ENCODE results near the gene CFAP299. TPM values are rescaled to one million over a fixed set of nuclear protein-coding genes. Genes with fewer than 3 reads are reported as not detected.

CFAP299 gene
- total RNA-seq, 1 experiment from 2014 or later, result not detected

GRCh38 chr4:80417019-80417418 is 81.5 kb downstream of the CFAP299 start:
- TF ChIP-seq FOSL1 (IDR thresholded peaks at IDR 0.05; ENCODE audit: low read depth) (no peak), CEBPB (IDR thresholded peaks at IDR 0.05; ENCODE audit: low read depth) (no peak)
- Histone ChIP-seq H3K36me3 (ENCODE audit: control insufficient read depth in 1 of 2, insufficient read depth in 2 of 2, low read length in 2 of 2) (no peaks in the 10 kb centered on the region), H2AFZ (ENCODE audit: low read depth, low read length, poor library complexity, severe bottlenecking) (no peak overlapping the region), H3K4me3 (replicated peaks in 1 of 2; ENCODE audit: low read depth in 1 of 2, low read length in 2 of 2) (no peak overlapping the region), H3K27ac (ENCODE audit: low read depth, low read length) (no peak overlapping the region), H3K27me3 (ENCODE audit: insufficient read depth, low read length) (peaks cover 24% of the 10 kb centered on the region), H3K4me2 (ENCODE audit: low read length) (no peak overlapping the region), H3K9ac (ENCODE audit: low read length) (no peak overlapping the region), H4K20me1 (ENCODE audit: insufficient read depth) (no peaks in the 10 kb centered on the region), H3K9me3 (ENCODE audit: control insufficient read depth in 1 of 2, insufficient read depth in 1 of 2, low read depth in 1 of 2, low read length in 2 of 2) (no peaks in the 10 kb centered on the region), H3K9me2 (ENCODE audit: insufficient read depth) (no peaks in the 10 kb centered on the region), H3K79me2 (ENCODE audit: insufficient read depth, low read length) (no peaks in the 10 kb centered on the region), H3K4me1 (ENCODE audit: control insufficient read depth in 1 of 2, insufficient read depth in 2 of 2, low read length in 2 of 2) (no peaks in the 10 kb centered on the region)
- RAD21 ChIA-PET (ENCODE audit: low non-redundant PET in 1 of 2, low total read pairs in 2 of 2, uncharacterized antibody in 2 of 2, unreplicated experiment in 2 of 2), result no interaction called here
- DNase-seq (ENCODE audit: low read depth, low spot score) (no peak), ATAC-seq (no peak)
- BruUV-seq (replicated peaks), result no TSS peak
- intact Hi-C loops (cut with micrococcal nuclease), result no loop called here
- POLR2A ChIA-PET, result no interaction called here
- CTCF ChIA-PET, result no interaction called here

GRCh38 chr4:80419946-80420345 is 84.4 kb downstream of the CFAP299 start:
- H3K9me3 ChIP-seq (ENCODE audit: control insufficient read depth in 1 of 2, insufficient read depth in 1 of 2, low read depth in 1 of 2, low read length in 2 of 2), result no peaks in the 10 kb centered on the region
- no peak overlapping the region for H3K4me3 ChIP-seq (replicated peaks in 1 of 2; ENCODE audit: low read depth in 1 of 2, low read length in 2 of 2)
- H3K27me3 ChIP-seq (ENCODE audit: insufficient read depth, low read length), result peaks cover 12% of the 10 kb centered on the region; the same call in 1 of the 2 replicates
- H3K36me3 ChIP-seq (ENCODE audit: control insufficient read depth in 1 of 2, insufficient read depth in 2 of 2, low read length in 2 of 2), result no peaks in the 10 kb centered on the region
- intact Hi-C loops (cut with micrococcal nuclease), result no loop called here
- ATAC-seq (no peak), DNase-seq (ENCODE audit: low read depth, low spot score) (no peak)
- H4K20me1 ChIP-seq (ENCODE audit: insufficient read depth), result no peaks in the 10 kb centered on the region
- H3K9ac ChIP-seq (ENCODE audit: low read length), result no peak overlapping the region
- BruUV-seq (replicated peaks), result no TSS peak
- ChIA-PET CTCF (no interaction called here), POLR2A (no interaction called here), RAD21 (ENCODE audit: low non-redundant PET in 1 of 2, low total read pairs in 2 of 2, uncharacterized antibody in 2 of 2, unreplicated experiment in 2 of 2) (no interaction called here)
- H3K27ac ChIP-seq (ENCODE audit: low read depth, low read length), result no peak overlapping the region
- no peaks in the 10 kb centered on the region for H3K4me1 ChIP-seq (ENCODE audit: control insufficient read depth in 1 of 2, insufficient read depth in 2 of 2, low read length in 2 of 2)
- H3K79me2 ChIP-seq (ENCODE audit: insufficient read depth, low read length), result no peaks in the 10 kb centered on the region
- no peaks in the 10 kb centered on the region for H3K9me2 ChIP-seq (ENCODE audit: insufficient read depth)
- no peak overlapping the region for H2AFZ ChIP-seq (ENCODE audit: low read depth, low read length, poor library complexity, severe bottlenecking)
- no peak overlapping the region for H3K4me2 ChIP-seq (ENCODE audit: low read length)
- TF ChIP-seq FOSL1 (IDR thresholded peaks at IDR 0.05; ENCODE audit: low read depth) (no peak), YY1 (IDR thresholded peaks at IDR 0.05; ENCODE audit: extremely low read depth, insufficient replicate concordance, low read depth, low read length) (no peak), ZBTB33 (IDR thresholded peaks at IDR 0.05; ENCODE audit: extremely low read depth, insufficient replicate concordance, low read length) (no peak), REST (IDR thresholded peaks at IDR 0.05; ENCODE audit: low read depth) (no peak), POLR2AphosphoS5 (IDR thresholded peaks at IDR 0.05; ENCODE audit: low read depth, low read length) (no peak), ATF3 (IDR thresholded peaks at IDR 0.05) (no peak), JUND (IDR thresholded peaks at IDR 0.05) (no peak), RAD21 (IDR thresholded peaks at IDR 0.05; ENCODE audit: low read depth) (no peak), CBX3 (IDR thresholded peaks at IDR 0.05; ENCODE audit: low read depth) (no peak), ELF1 (IDR thresholded peaks at IDR 0.05; ENCODE audit: borderline replicate concordance, low read depth) (no peak), CTCF (IDR thresholded peaks at IDR 0.05 in 2 of 3, conservative IDR thresholded peaks at IDR 0.05 in 1 of 3; ENCODE audit: borderline replicate concordance in 1 of 3, insufficient read depth in 1 of 3, low read depth in 2 of 3, low read length in 2 of 3) (no peak), CEBPB (IDR thresholded peaks at IDR 0.05; ENCODE audit: low read depth) (no peak), EZH2 (IDR thresholded peaks at IDR 0.05) (no peak)

All from HCT116 (cell line).